Measurements from ENCODE around the gene ZNF500.

- TF ChIP-seq BHLHE40 (IDR thresholded peaks at IDR 0.05; ENCODE audit: borderline replicate concordance) (no peak), L3MBTL2 (conservative IDR thresholded peaks at IDR 0.05) (no peak), TARDBP (IDR thresholded peaks at IDR 0.05) (no peak), SP1 (IDR thresholded peaks at IDR 0.05) (no peak), CTBP1 (IDR thresholded peaks at IDR 0.05; ENCODE audit: borderline replicate concordance) (no peak)
Measured at GRCh38 chr16:4790871-4791270, 23.9 kb upstream of the ZNF500 start.
